PC-9 (cell line): ENCODE measurements around the gene LPIN2.

Source experiments
- EZH2 ChIP-seq: fragments of 200-600 bp; sonication (generic); IDR thresholded peaks from 2 replicates; pipeline ENCODE4 v1.8.0; 2017; ENCODE audit warnings: antibody characterized with exemption, low read depth
- TF ChIP-seq, protein P1 (sequence below): fragments of 200-600 bp; sonication (generic); conservative IDR thresholded peaks from 2 replicates; pipeline ENCODE4 v1.6.1; 2017; ENCODE audit warnings: mixed run types, antibody characterized with exemption, mild to moderate bottlenecking, moderate library complexity

DNA sequence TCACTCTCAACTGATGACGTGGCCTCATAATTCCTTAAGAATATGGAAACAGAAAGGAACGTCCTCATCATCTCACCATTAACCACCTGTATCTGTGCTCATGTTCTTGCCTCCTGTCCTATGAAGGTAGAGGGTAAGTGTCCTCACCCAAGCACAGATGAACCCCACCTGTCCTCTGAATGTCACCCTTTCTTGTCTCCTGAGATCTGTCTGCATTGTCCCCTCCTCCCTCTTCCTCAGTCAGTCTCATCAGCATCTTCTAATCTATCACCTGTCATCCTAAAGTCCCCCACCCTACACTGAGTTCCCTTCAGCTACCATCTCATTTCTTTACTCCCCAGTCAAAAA lies 39.4 kb upstream of the LPIN2 start:
- TF ChIP-seq, protein P1, sequence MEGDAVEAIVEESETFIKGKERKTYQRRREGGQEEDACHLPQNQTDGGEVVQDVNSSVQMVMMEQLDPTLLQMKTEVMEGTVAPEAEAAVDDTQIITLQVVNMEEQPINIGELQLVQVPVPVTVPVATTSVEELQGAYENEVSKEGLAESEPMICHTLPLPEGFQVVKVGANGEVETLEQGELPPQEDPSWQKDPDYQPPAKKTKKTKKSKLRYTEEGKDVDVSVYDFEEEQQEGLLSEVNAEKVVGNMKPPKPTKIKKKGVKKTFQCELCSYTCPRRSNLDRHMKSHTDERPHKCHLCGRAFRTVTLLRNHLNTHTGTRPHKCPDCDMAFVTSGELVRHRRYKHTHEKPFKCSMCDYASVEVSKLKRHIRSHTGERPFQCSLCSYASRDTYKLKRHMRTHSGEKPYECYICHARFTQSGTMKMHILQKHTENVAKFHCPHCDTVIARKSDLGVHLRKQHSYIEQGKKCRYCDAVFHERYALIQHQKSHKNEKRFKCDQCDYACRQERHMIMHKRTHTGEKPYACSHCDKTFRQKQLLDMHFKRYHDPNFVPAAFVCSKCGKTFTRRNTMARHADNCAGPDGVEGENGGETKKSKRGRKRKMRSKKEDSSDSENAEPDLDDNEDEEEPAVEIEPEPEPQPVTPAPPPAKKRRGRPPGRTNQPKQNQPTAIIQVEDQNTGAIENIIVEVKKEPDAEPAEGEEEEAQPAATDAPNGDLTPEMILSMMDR, result no peak
- no peak for TF ChIP-seq EZH2
